ENCODE data around the gene KIAA1671. TPM values are rescaled to one million over a fixed set of nuclear protein-coding genes. Genes with fewer than 3 reads are reported as not detected.

KIAA1671 gene
- total RNA-seq, 1 experiment from 2014 or later: 68.1 TPM

GRCh38 chr22:25099202-25099601, 146.7 kb downstream of the KIAA1671 start:
- POLR2A ChIA-PET: no interaction called here
- TF ChIP-seq CTCF (IDR thresholded peaks at IDR 0.05; ENCODE audit: unreplicated experiment): no peak
- Mint-ChIP-seq H3K27ac (ENCODE audit: low read depth, unreplicated experiment) (no peak overlapping the region), H3K27me3 (ENCODE audit: insufficient read depth, unreplicated experiment) (no peaks in the 10 kb centered on the region), H3K9me3 (ENCODE audit: unreplicated experiment) (no peaks in the 10 kb centered on the region), H3K4me1 (ENCODE audit: insufficient read depth, unreplicated experiment) (peaks cover under 1% of the 10 kb centered on the region), H3K36me3 (ENCODE audit: insufficient read depth, unreplicated experiment) (peaks cover 46% of the 10 kb centered on the region), H3K4me3 (ENCODE audit: unreplicated experiment) (no peak overlapping the region)
- BruUV-seq (replicated peaks): no TSS peak
- intact Hi-C loops (cut with micrococcal nuclease): no loop called here
- CTCF ChIA-PET: interaction anchor here (1.1 kb wide), 1 partner anchor 17 kb away, joined by 3 read pairs; no protein-coding TSS in a partner anchor
- DNase-seq (ENCODE audit: unreplicated experiment): no peak

- H3K4me1 Mint-ChIP-seq (ENCODE audit: insufficient read depth, unreplicated experiment): peaks cover 5% of the 10 kb centered on the region
- intact Hi-C loops (cut with micrococcal nuclease): no loop called here
- no peak for TF ChIP-seq CTCF (IDR thresholded peaks at IDR 0.05; ENCODE audit: unreplicated experiment)
- no peaks in the 10 kb centered on the region for H3K9me3 Mint-ChIP-seq (ENCODE audit: unreplicated experiment)
- CTCF ChIA-PET: interaction anchor here (0.6 to 1.1 kb wide), 3 partner anchors 10 to 1018 kb away, joined by 3 read pairs; no protein-coding TSS in a partner anchor
- no peak overlapping the region for H3K27ac Mint-ChIP-seq (ENCODE audit: low read depth, unreplicated experiment)
- no peak for DNase-seq (ENCODE audit: unreplicated experiment)
- no peaks in the 10 kb centered on the region for H3K27me3 Mint-ChIP-seq (ENCODE audit: insufficient read depth, unreplicated experiment)
- peaks cover 51% of the 10 kb centered on the region for H3K36me3 Mint-ChIP-seq (ENCODE audit: insufficient read depth, unreplicated experiment)
- H3K4me3 Mint-ChIP-seq (ENCODE audit: unreplicated experiment): no peak overlapping the region
- POLR2A ChIA-PET: interaction anchor here (0.7 to 1.0 kb wide), 2 partner anchors 54 to 197 kb away, joined by 3 to 4 read pairs; no protein-coding TSS in a partner anchor
- BruUV-seq (replicated peaks): no TSS peak
Observed at GRCh38 chr22:25100402-25100801, 147.9 kb downstream of the KIAA1671 start.

GRCh38 chr22:25100948-25101347, 148.4 kb downstream of the KIAA1671 start:
- POLR2A ChIA-PET: interaction anchor here (1.0 kb wide), 1 partner anchor 54 kb away, joined by 4 read pairs; no protein-coding TSS in a partner anchor
- H3K4me3 Mint-ChIP-seq (ENCODE audit: unreplicated experiment): no peak overlapping the region

GRCh38 chr22:25101501-25101900, 149.0 kb downstream of the KIAA1671 start:
- Mint-ChIP-seq H3K27ac (ENCODE audit: low read depth, unreplicated experiment) (peak overlapping the region; percentile 61), H3K27me3 (ENCODE audit: insufficient read depth, unreplicated experiment) (no peaks in the 10 kb centered on the region), H3K4me1 (ENCODE audit: insufficient read depth, unreplicated experiment) (peaks cover 10% of the 10 kb centered on the region), H3K36me3 (ENCODE audit: insufficient read depth, unreplicated experiment) (peaks cover 44% of the 10 kb centered on the region), H3K9me3 (ENCODE audit: unreplicated experiment) (no peaks in the 10 kb centered on the region), H3K4me3 (ENCODE audit: unreplicated experiment) (no peak overlapping the region)
- no peak for DNase-seq (ENCODE audit: unreplicated experiment)
- POLR2A ChIA-PET: no interaction called here
- TF ChIP-seq CTCF (IDR thresholded peaks at IDR 0.05; ENCODE audit: unreplicated experiment): no peak
- no TSS peak for BruUV-seq (replicated peaks)
- CTCF ChIA-PET: interaction anchor here (1.7 kb wide), 1 partner anchor 9 kb away, joined by 3 read pairs; no protein-coding TSS in a partner anchor
- intact Hi-C loops (cut with micrococcal nuclease): no loop called here

More at GRCh38 chr22:25100948-25101347, 148.4 kb downstream of the KIAA1671 start:
- H3K36me3 Mint-ChIP-seq (ENCODE audit: insufficient read depth, unreplicated experiment): peaks cover 46% of the 10 kb centered on the region
- no peaks in the 10 kb centered on the region for H3K9me3 Mint-ChIP-seq (ENCODE audit: unreplicated experiment)
- no peak for TF ChIP-seq CTCF (IDR thresholded peaks at IDR 0.05; ENCODE audit: unreplicated experiment)
- BruUV-seq (replicated peaks): no TSS peak
- peaks cover 7% of the 10 kb centered on the region for H3K4me1 Mint-ChIP-seq (ENCODE audit: insufficient read depth, unreplicated experiment)
- H3K27ac Mint-ChIP-seq (ENCODE audit: low read depth, unreplicated experiment): peak overlapping the region; percentile 61
- DNase-seq (ENCODE audit: unreplicated experiment): no peak
- CTCF ChIA-PET: interaction anchor here (0.6 to 1.1 kb wide), 3 partner anchors 10 to 1018 kb away, joined by 3 read pairs; no protein-coding TSS in a partner anchor
- intact Hi-C loops (cut with micrococcal nuclease): no loop called here
- no peaks in the 10 kb centered on the region for H3K27me3 Mint-ChIP-seq (ENCODE audit: insufficient read depth, unreplicated experiment)

Data from MCF 10A (cell line).